GM18907 (cell line): ENCODE measurements around the gene AKR1C1.
"Not testable (repeated sequence)": the region's sequence is repeated elsewhere in the genome, so short reads cannot be mapped to it uniquely, and the experiment has no call there.

Source experiments
- ATAC-seq: cut with Tn5 transposase; IDR thresholded peaks from one replicate; pipeline ENCODE4 v1.9.1; 2021; ENCODE audit warnings: mild to moderate bottlenecking, moderate library complexity; ENCODE audit not compliant: unreplicated experiment

The AKR1C1 gene

GRCh38 chr10:4981722-4982471, 18.7 kb downstream of the AKR1C1 start:
- ATAC-seq, result no peak

- ATAC-seq, result no peak
These were observed 19.6 kb downstream of the AKR1C1 start for GRCh38 chr10:4982764-4983226.

GRCh38 chr10:4983615-4984216, 20.5 kb downstream of the AKR1C1 start:
- ATAC-seq, result no peak

- no peak for ATAC-seq
These were observed 21.0 kb downstream of the AKR1C1 start for GRCh38 chr10:4984223-4984622.

- ATAC-seq, result no peak
These were observed 21.9 kb downstream of the AKR1C1 start for GRCh38 chr10:4984971-4985594.

GRCh38 chr10:4988000-4988641, 24.9 kb downstream of the AKR1C1 start:
- not testable (repeated sequence) for ATAC-seq

GRCh38 chr10:4990217-4990616, 27.0 kb downstream of the AKR1C1 start:
- ATAC-seq, result no peak

- not testable (repeated sequence) for ATAC-seq
These were observed 28.2 kb downstream of the AKR1C1 start for GRCh38 chr10:4991463-4991862.

- not testable (repeated sequence) for ATAC-seq
These were observed 29.3 kb downstream of the AKR1C1 start for GRCh38 chr10:4992564-4992963.

- not testable (repeated sequence) for ATAC-seq
These were observed 31.0 kb downstream of the AKR1C1 start for GRCh38 chr10:4994260-4994659.

- no peak for ATAC-seq
These were observed 35.5 kb downstream of the AKR1C1 start for GRCh38 chr10:4998671-4999070.

- no peak for ATAC-seq
These were observed 39.0 kb downstream of the AKR1C1 start for GRCh38 chr10:5002013-5002727.

- not testable (repeated sequence) for ATAC-seq
These were observed 40.2 kb downstream of the AKR1C1 start, which contains the start of gene AKR1C2 for GRCh38 chr10:5003127-5004029. Gene AKR1C2 (minus strand): TSS chr10:5003857. CDS start chr10:5003835, 22 bp downstream.

GRCh38 chr10:5004030-5004385, 40.8 kb downstream of the AKR1C1 start:
- not testable (repeated sequence) for ATAC-seq

GRCh38 chr10:5004501-5004900, 41.3 kb downstream of the AKR1C1 start:
- ATAC-seq, result not testable (repeated sequence)

GRCh38 chr10:5008857-5009548, 45.8 kb downstream of the AKR1C1 start:
- ATAC-seq, result not testable (repeated sequence)

- ATAC-seq, result not testable (repeated sequence)
These were observed 46.8 kb downstream of the AKR1C1 start for GRCh38 chr10:5010043-5010442.

GRCh38 chr10:5011392-5011791, 48.2 kb downstream of the AKR1C1 start:
- ATAC-seq, result not testable (repeated sequence)

GRCh38 chr10:5012595-5012994, 49.4 kb downstream of the AKR1C1 start:
- no peak for ATAC-seq
